Stimulated activated effector memory CD8-positive, alpha-beta T cell treated with anti-CD3 and anti-CD28 coated beads, Interleukin-12 subunit alpha, Interleukin-12 subunit beta, amount 100 ng/mL, for 72 hours (primary cell): ENCODE results near the gene NAP1L4.
A peak's percentile ranks its signal among the peaks of the same experiment; 100 is the strongest.

Experiments
- ATAC-seq: fragments of 150-1000 bp; cut with Tn5 transposase; 2 replicates; pipeline ENCODE4 v1.10.0; 2021
- DNase-seq, 2 donors: peaks; one replicate each; pipeline ENCODE4 v3.0.0; 2021 to 2022; ENCODE audit warnings: low spot score in 2 of 2
- H3K27ac Mint-ChIP-seq: one replicate; pipeline ENCODE4 v1.8.0; 2022; ENCODE audit warnings: mild to moderate bottlenecking, mixed read lengths
- H3K36me3 Mint-ChIP-seq: one replicate; pipeline ENCODE4 v1.8.0; 2022; ENCODE audit warnings: mild to moderate bottlenecking, mixed read lengths
- H3K4me1 Mint-ChIP-seq: one replicate; pipeline ENCODE4 v1.8.0; 2022; ENCODE audit warnings: mixed read lengths
- H3K4me3 Mint-ChIP-seq: one replicate; pipeline ENCODE4 v1.8.0; 2022; ENCODE audit warnings: mild to moderate bottlenecking, mixed read lengths
- H3K9me3 Mint-ChIP-seq: one replicate; pipeline ENCODE4 v1.8.0; 2022; ENCODE audit warnings: mixed read lengths

The NAP1L4 gene, protein sequence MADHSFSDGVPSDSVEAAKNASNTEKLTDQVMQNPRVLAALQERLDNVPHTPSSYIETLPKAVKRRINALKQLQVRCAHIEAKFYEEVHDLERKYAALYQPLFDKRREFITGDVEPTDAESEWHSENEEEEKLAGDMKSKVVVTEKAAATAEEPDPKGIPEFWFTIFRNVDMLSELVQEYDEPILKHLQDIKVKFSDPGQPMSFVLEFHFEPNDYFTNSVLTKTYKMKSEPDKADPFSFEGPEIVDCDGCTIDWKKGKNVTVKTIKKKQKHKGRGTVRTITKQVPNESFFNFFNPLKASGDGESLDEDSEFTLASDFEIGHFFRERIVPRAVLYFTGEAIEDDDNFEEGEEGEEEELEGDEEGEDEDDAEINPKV

DNA sequence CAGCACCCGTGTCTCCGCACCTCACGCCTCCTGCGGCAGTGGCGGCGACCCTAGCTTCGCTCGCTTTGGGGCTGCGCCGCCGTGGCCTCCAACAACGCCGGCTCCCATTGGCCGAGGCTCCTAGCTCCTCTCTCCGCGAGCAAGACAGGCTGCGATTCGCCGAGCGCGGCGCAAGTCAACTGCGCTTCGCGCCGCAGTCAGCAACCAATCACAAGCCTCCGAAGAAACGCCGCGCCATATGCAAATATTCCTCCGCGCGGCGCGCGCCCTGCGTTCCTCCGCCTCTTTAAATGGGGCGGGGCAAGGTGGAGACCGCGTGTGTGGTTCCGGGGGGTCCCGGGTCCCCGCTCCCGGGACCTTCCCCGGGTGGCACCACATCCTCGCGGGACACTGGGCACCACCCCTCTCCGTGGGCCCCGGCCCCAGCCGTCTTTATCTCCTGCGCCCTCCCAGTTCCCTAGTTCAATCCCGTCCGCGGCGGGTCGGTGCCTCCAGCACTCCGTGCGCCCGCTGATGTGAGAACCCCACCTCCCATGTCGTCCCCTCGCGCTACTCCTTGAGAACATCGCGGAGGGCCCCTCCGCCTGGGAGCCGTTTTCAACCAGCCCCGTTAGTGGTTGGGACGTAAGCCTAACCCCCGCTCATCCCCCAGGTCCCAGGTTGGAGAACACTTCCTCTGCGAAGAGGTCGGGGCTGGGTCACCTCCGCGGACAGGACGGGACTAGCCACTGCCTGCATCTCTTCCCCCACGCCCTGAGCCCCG is at the start of gene NAP1L4:
Gene NAP1L4, minus strand, starts transcription at position 96 of the 763 bp plus-strand sequence. CDS start 13,109 bp downstream, outside the sequence.
- Mint-ChIP-seq H3K4me1 (peaks cover 32% of the 10 kb centered on the region), H3K27ac (peak within 1 kb of the TSS; percentile 89), H3K4me3 (peak within 1 kb of the TSS; percentile 87), H3K36me3 (peaks cover 56% of the 10 kb centered on the region), H3K9me3 (no peaks in the 10 kb centered on the region)
- peak; percentile 91 for ATAC-seq
- DNase-seq = peak; percentile 83 to 96

GRCh38 chr11:3040881-3041280 is 48.8 kb upstream of the NAP1L4 start:
- no peaks in the 10 kb centered on the region for H3K9me3 Mint-ChIP-seq
- no peak overlapping the region for H3K4me3 Mint-ChIP-seq
- peaks cover 57% of the 10 kb centered on the region for H3K4me1 Mint-ChIP-seq
- peaks cover 97% of the 10 kb centered on the region for H3K36me3 Mint-ChIP-seq
- DNase-seq = no peak
- H3K27ac Mint-ChIP-seq = no peak overlapping the region
- no peak for ATAC-seq

- DNase-seq = no peak
- Mint-ChIP-seq H3K4me3 (no peak overlapping the region), H3K9me3 (no peaks in the 10 kb centered on the region), H3K27ac (no peak overlapping the region), H3K4me1 (peaks cover 37% of the 10 kb centered on the region), H3K36me3 (peaks cover 100% of the 10 kb centered on the region)
- no peak for ATAC-seq
These were observed 45.8 kb upstream of the NAP1L4 start for GRCh38 chr11:3037945-3038271.

DNA sequence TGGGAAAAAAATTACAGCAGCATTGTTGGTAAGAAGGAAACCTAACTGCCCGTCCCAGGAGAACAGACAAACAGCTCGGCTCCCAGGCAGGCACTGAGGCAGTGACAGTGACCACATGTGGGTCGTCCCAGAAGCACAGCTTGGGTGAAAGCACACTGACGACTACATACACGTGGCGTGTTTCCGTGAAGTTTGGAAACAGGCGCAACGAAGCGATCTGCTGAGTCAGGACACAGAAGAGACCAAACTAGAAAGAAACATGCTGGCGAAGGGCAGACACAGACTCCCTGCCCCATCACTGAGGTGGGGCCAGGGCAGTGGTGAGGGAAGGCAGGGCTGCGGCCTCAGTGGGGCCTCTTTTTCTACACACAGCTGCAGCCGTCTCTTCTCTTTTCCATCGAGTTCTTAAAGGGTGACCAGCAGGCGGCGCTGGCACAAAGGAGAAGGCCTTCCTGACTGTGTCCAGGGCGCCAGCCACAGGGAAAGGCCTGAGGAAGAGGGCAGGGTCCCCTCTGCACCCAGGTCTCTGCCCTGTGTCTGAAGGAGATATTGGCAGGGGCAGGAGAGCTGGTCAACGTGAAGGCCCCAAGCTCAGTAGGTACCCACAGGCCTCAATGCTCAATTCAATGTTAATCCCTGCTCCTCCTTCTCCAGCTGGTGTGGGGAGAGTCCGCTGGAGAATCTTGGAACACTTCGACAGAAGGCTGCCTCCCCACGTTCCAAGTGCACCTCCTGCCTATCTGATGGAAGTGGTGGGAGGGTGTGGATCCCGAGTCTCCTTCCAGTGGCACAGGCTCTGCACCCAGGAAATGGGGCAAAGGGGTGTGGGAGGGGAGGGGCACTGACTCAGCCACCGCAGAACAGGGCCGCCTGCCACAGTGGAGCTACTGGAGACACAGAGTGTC is 45.2 kb upstream of the NAP1L4 start:
- DNase-seq (peak in 1 of 2 donors; percentile 45), ATAC-seq (peak; percentile 97)
- Mint-ChIP-seq H3K4me1 (peaks cover 37% of the 10 kb centered on the region), H3K9me3 (no peaks in the 10 kb centered on the region), H3K27ac (peak overlapping the region; percentile 63), H3K4me3 (no peak overlapping the region), H3K36me3 (peaks cover 100% of the 10 kb centered on the region)

DNA sequence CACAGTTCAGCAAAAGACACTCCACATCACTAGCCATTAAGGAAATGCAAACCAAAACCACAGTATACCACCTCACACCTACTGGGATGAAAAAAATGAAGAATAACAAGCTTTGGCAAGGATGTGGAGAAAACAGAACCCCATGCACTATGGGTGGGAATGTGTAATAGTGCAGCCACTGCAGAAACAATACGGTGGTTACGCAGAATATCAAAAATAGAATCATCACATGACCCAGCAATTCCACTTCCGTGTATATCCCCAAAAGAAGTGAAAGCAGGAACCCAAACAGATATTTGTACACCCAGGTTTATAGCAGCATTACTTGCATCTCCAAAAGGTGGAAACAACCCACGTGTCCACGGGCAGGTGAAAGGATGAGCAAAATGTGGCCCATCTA is 44.3 kb upstream of the NAP1L4 start:
- Mint-ChIP-seq H3K4me3 (no peak overlapping the region), H3K27ac (peak overlapping the region; percentile 56), H3K9me3 (no peaks in the 10 kb centered on the region), H3K4me1 (peaks cover 41% of the 10 kb centered on the region), H3K36me3 (peaks cover 100% of the 10 kb centered on the region)
- DNase-seq = no peak
- ATAC-seq = no peak

- no peak for ATAC-seq
- H3K27ac Mint-ChIP-seq = peak overlapping the region; percentile 56
- no peak overlapping the region for H3K4me3 Mint-ChIP-seq
- no peaks in the 10 kb centered on the region for H3K9me3 Mint-ChIP-seq
- no peak for DNase-seq
- H3K4me1 Mint-ChIP-seq = peaks cover 46% of the 10 kb centered on the region
- H3K36me3 Mint-ChIP-seq = peaks cover 99% of the 10 kb centered on the region
These were observed 43.2 kb upstream of the NAP1L4 start for GRCh38 chr11:3035333-3035732.

- no peak overlapping the region for H3K4me3 Mint-ChIP-seq
- peaks cover 99% of the 10 kb centered on the region for H3K36me3 Mint-ChIP-seq
- DNase-seq = no peak
- H3K27ac Mint-ChIP-seq = peak overlapping the region; percentile 51
- peaks cover 20% of the 10 kb centered on the region for H3K4me1 Mint-ChIP-seq
- no peak for ATAC-seq
- no peaks in the 10 kb centered on the region for H3K9me3 Mint-ChIP-seq
These were observed 38.4 kb upstream of the NAP1L4 start for GRCh38 chr11:3030289-3031070.

DNA sequence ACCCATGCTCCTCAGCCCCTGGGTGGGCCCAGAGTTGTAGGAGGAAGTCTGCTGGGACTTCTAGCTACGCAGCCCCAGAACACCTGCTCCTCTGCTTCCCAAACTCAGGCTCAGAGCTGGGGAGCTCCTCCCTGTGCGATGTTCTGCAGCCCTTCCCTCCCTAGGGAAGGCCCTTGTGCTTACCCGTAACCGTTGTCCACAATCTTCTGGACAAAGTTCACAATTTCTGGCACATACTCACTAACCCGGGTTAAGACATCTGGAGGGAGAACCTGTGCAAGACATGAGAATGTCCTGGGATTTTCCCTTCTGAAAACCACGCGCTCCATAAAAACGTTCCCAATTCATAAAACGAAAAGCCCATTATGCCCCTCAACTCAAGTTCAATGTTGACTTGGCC is 36.7 kb upstream of the NAP1L4 start:
- H3K9me3 Mint-ChIP-seq = no peaks in the 10 kb centered on the region
- no peak for ATAC-seq
- H3K4me3 Mint-ChIP-seq = no peak overlapping the region
- H3K36me3 Mint-ChIP-seq = peaks cover 99% of the 10 kb centered on the region
- no peak for DNase-seq
- peak overlapping the region; percentile 51 for H3K27ac Mint-ChIP-seq
- H3K4me1 Mint-ChIP-seq = peaks cover 22% of the 10 kb centered on the region

GRCh38 chr11:3026803-3027202 is 34.7 kb upstream of the NAP1L4 start:
- no peak overlapping the region for H3K4me3 Mint-ChIP-seq
- ATAC-seq (no peak), DNase-seq (no peak)
- H3K27ac Mint-ChIP-seq = no peak overlapping the region
- H3K4me1 Mint-ChIP-seq = peaks cover 36% of the 10 kb centered on the region
- peaks cover 99% of the 10 kb centered on the region for H3K36me3 Mint-ChIP-seq
- no peaks in the 10 kb centered on the region for H3K9me3 Mint-ChIP-seq

DNA sequence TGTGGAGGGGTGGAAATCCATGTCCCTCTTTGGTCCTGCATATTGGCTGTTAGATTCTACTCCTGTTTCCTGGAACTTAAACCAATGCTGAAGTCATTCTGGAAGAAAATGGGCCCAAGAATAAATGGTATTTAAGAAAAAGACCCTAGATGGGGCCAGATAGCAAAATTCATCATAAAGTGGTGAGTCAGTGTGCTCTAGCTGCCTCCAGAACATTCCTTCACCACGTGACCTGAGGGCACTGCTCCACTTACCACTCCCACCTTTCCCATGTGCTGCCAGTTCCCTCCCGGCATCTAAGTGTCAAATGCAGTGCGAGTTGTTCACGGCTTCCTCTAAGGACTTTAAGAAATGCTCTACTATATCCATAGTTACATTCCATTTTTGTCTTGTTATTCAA is 30.9 kb upstream of the NAP1L4 start:
- peak overlapping the region; percentile 34 for H3K4me3 Mint-ChIP-seq
- H3K27ac Mint-ChIP-seq = peak overlapping the region; percentile 83
- DNase-seq = no peak
- H3K36me3 Mint-ChIP-seq = peaks cover 96% of the 10 kb centered on the region
- H3K9me3 Mint-ChIP-seq = no peaks in the 10 kb centered on the region
- no peak for ATAC-seq
- H3K4me1 Mint-ChIP-seq = peaks cover 35% of the 10 kb centered on the region

GRCh38 chr11:3022300-3022967 is 30.3 kb upstream of the NAP1L4 start:
- no peaks in the 10 kb centered on the region for H3K9me3 Mint-ChIP-seq
- H3K4me1 Mint-ChIP-seq = peaks cover 35% of the 10 kb centered on the region
- ATAC-seq = peak; percentile 42
- H3K27ac Mint-ChIP-seq = peak overlapping the region; percentile 83
- peaks cover 96% of the 10 kb centered on the region for H3K36me3 Mint-ChIP-seq
- DNase-seq = no peak
- H3K4me3 Mint-ChIP-seq = peak overlapping the region; percentile 34

- Mint-ChIP-seq H3K27ac (peak overlapping the region; percentile 83), H3K4me3 (no peak overlapping the region), H3K36me3 (peaks cover 96% of the 10 kb centered on the region), H3K4me1 (peaks cover 35% of the 10 kb centered on the region), H3K9me3 (no peaks in the 10 kb centered on the region)
- no peak for DNase-seq
- ATAC-seq = peak; percentile 79
These were observed 29.0 kb upstream of the NAP1L4 start for GRCh38 chr11:3021125-3021524.

DNA sequence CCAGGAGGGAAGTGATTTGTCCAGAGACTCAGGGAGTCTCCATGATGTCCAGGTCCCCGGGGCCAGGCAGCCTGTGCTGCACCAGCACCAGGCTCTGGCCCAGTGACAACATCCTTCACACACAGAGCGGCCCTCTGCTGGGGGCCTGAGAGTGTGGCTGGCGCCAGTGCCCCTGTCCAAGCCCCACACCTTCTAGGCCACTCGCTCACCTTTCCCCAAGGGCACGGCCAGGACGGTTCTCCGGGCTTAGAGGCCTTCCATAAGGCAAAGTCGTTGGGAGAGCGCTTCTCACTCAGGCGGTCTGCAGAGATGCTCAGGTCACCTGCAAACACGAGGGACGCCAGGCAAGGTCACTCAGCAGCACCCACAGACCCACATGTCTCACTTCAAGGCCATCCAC is 27.9 kb upstream of the NAP1L4 start:
- peaks cover 45% of the 10 kb centered on the region for H3K4me1 Mint-ChIP-seq
- DNase-seq (no peak), ATAC-seq (no peak)
- no peaks in the 10 kb centered on the region for H3K9me3 Mint-ChIP-seq
- peaks cover 96% of the 10 kb centered on the region for H3K36me3 Mint-ChIP-seq
- peak overlapping the region; percentile 56 for H3K27ac Mint-ChIP-seq
- H3K4me3 Mint-ChIP-seq = no peak overlapping the region

DNA sequence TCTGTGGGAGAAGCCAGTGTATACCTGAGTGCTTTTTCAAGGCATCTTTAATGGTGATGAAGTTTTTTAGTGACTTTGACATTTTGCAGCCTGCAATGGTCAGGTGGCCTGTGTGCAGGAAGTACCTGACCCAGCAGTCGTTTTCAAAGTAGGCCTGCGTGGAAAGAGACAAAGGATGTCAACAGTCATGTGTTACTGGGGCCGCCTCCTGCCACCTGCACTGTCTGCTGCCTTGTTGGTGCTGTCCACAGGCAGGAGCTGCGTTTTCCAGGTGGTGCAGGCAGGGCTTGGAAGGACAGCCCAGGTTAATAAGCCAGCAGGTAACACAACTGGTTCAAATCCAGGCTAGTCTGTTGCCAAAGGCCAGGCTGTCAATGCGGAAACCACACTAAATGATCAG is 26.5 kb upstream of the NAP1L4 start:
- peaks cover 96% of the 10 kb centered on the region for H3K36me3 Mint-ChIP-seq
- peaks cover 54% of the 10 kb centered on the region for H3K4me1 Mint-ChIP-seq
- H3K4me3 Mint-ChIP-seq = no peak overlapping the region
- DNase-seq (no peak), ATAC-seq (no peak)
- H3K27ac Mint-ChIP-seq = no peak overlapping the region
- no peaks in the 10 kb centered on the region for H3K9me3 Mint-ChIP-seq
